Osteocyte (in vitro differentiated cells): ENCODE data around the gene ACOXL. TPM values are rescaled to one million over a fixed set of nuclear protein-coding genes. Genes with fewer than 3 reads are reported as not detected.

Source experiments
- DNase-seq: peaks from one replicate; pipeline ENCODE4 v3.0.0; 2021; ENCODE audit warnings: mixed read lengths; ENCODE audit not compliant: unreplicated experiment; ENCODE audit errors: extremely low spot score
- H3K27ac Mint-ChIP-seq: one replicate; pipeline ENCODE4 v1.8.0; 2021; ENCODE audit warnings: mild to moderate bottlenecking, mixed read lengths; ENCODE audit not compliant: unreplicated experiment
- H3K27me3 Mint-ChIP-seq: one replicate; pipeline ENCODE4 v1.8.0; 2021; ENCODE audit warnings: mixed read lengths; ENCODE audit not compliant: unreplicated experiment
- H3K36me3 Mint-ChIP-seq: one replicate; pipeline ENCODE4 v1.8.0; 2021; ENCODE audit warnings: mixed read lengths; ENCODE audit not compliant: unreplicated experiment
- H3K4me1 Mint-ChIP-seq: one replicate; pipeline ENCODE4 v1.8.0; 2021; ENCODE audit warnings: mixed read lengths; ENCODE audit not compliant: unreplicated experiment
- H3K4me3 Mint-ChIP-seq: one replicate; pipeline ENCODE4 v1.8.0; 2021; ENCODE audit warnings: mild to moderate bottlenecking, moderate library complexity, mixed read lengths; ENCODE audit not compliant: unreplicated experiment
- H3K9me3 Mint-ChIP-seq: one replicate; pipeline ENCODE4 v1.8.0; 2021; ENCODE audit warnings: mixed read lengths; ENCODE audit not compliant: unreplicated experiment
- CTCF ChIP-seq: fragments of 200-600 bp; sonication (generic); IDR thresholded peaks from 2 replicates; pipeline ENCODE4 v1.5.0; 2021; ENCODE audit warnings: antibody characterized with exemption, mild to moderate bottlenecking, moderate library complexity
- total RNA-seq: library from RNA; stranded (reverse); gene quantifications from 2 replicates; pipeline ENCODE4 v1.2.1, GENCODE V29; 2021

The ACOXL gene
- total RNA-seq, 1 donor from 2014 or later: not detected

GRCh38 chr2:110805894-110806452, 73.6 kb downstream of the ACOXL start:
- Mint-ChIP-seq H3K36me3 (no peaks in the 10 kb centered on the region), H3K4me3 (no peak overlapping the region), H3K27ac (no peak overlapping the region), H3K9me3 (peaks cover 8% of the 10 kb centered on the region), H3K27me3 (peaks cover 59% of the 10 kb centered on the region), H3K4me1 (no peaks in the 10 kb centered on the region)
- peak; percentile 70 for DNase-seq
- no peak for TF ChIP-seq CTCF

- H3K4me3 Mint-ChIP-seq: no peak overlapping the region
- peaks cover 4% of the 10 kb centered on the region for H3K4me1 Mint-ChIP-seq
- H3K27me3 Mint-ChIP-seq: peaks cover 52% of the 10 kb centered on the region
- no peak for DNase-seq
- peaks cover 8% of the 10 kb centered on the region for H3K9me3 Mint-ChIP-seq
- no peak overlapping the region for H3K27ac Mint-ChIP-seq
- no peaks in the 10 kb centered on the region for H3K36me3 Mint-ChIP-seq
- TF ChIP-seq CTCF: no peak
Observed at GRCh38 chr2:110807522-110807921, 75.1 kb downstream of the ACOXL start.

- Mint-ChIP-seq H3K27me3 (peaks cover 44% of the 10 kb centered on the region), H3K27ac (no peak overlapping the region), H3K36me3 (no peaks in the 10 kb centered on the region), H3K9me3 (no peaks in the 10 kb centered on the region), H3K4me1 (peaks cover 4% of the 10 kb centered on the region), H3K4me3 (no peak overlapping the region)
- no peak for TF ChIP-seq CTCF
- DNase-seq: no peak
Observed at GRCh38 chr2:110810404-110810803, 78.0 kb downstream of the ACOXL start.

GRCh38 chr2:110812726-110813645, 80.6 kb downstream of the ACOXL start:
- Mint-ChIP-seq H3K9me3 (no peaks in the 10 kb centered on the region), H3K4me3 (no peak overlapping the region), H3K4me1 (peaks cover 4% of the 10 kb centered on the region), H3K27ac (no peak overlapping the region), H3K27me3 (peaks cover 52% of the 10 kb centered on the region), H3K36me3 (no peaks in the 10 kb centered on the region)
- DNase-seq: peak; percentile 67
- no peak for TF ChIP-seq CTCF

- DNase-seq: peak; percentile 32
- Mint-ChIP-seq H3K27ac (no peak overlapping the region), H3K27me3 (peaks cover 52% of the 10 kb centered on the region), H3K4me3 (no peak overlapping the region), H3K4me1 (peaks cover 4% of the 10 kb centered on the region), H3K36me3 (no peaks in the 10 kb centered on the region), H3K9me3 (no peaks in the 10 kb centered on the region)
- TF ChIP-seq CTCF: no peak
Observed at GRCh38 chr2:110813896-110814295, 81.5 kb downstream of the ACOXL start.
